ENCODE results near the gene ZPLD1.

Gene ZPLD1

DNA sequence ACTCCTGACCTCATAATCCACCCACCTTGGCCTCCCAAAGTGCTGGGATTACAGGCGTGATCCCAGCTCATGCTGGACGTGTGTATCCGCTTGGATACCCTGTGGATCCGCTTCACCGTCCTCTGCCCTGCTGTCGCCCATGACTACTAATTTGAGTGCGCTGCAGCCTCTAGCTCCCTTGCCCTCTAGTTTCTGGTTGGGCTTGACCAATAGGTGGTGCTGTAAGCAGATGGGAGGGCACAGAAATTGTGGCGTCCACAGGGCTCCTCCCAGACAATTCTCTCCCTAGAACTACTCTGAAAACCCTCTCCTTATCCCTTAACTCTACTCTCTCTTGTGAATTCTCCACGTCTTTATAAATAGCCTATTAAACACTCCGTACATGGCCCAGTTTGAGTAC is 36.2 kb downstream of the ZPLD1 start:
- DNase-seq: no peak

- no peak for DNase-seq
Observed at GRCh38 chr3:102471491-102471890, 36.7 kb downstream of the ZPLD1 start.

GRCh38 chr3:102473648-102474047 is 38.8 kb downstream of the ZPLD1 start:
- DNase-seq: no peak

DNA sequence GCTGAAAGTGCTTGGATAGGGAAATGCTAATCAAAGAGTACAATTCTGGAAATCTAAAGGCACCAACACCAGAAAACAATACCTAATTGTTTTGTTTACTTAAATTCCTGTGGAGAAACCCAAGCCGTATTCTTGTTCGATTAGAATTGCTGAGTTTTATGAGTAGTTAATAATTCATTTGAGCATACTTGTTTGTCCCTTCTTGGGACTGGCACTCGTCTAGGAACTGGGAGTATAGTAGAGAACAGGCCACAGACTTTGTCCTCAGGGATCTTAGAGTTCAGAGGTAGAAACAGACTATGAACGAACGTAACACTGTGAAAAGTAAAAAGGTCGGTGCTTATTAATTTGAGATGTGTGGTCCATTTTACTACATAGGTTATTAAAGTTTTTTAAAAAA is 39.4 kb downstream of the ZPLD1 start:
- no peak for DNase-seq

DNA sequence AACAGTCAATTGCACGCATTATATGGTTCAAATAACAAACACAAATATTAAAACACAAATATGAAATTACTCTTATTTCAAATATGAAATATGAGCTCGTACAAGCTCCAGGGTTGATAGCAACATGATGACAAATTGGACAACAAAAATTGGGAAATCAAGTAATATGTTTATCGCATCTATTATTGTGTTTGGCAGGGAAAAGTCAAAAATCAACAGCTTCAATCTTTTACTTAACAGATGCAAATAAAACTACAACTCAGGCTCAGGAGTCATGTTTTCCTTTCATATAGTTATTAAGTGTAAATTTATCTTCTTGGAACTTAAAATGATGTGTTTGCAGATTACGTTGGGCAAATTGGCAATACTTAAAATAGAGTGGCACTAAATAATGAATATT is 41.4 kb downstream of the ZPLD1 start:
- DNase-seq: no peak

GRCh38 chr3:102478160-102478559 is 43.3 kb downstream of the ZPLD1 start:
- DNase-seq: no peak

DNA sequence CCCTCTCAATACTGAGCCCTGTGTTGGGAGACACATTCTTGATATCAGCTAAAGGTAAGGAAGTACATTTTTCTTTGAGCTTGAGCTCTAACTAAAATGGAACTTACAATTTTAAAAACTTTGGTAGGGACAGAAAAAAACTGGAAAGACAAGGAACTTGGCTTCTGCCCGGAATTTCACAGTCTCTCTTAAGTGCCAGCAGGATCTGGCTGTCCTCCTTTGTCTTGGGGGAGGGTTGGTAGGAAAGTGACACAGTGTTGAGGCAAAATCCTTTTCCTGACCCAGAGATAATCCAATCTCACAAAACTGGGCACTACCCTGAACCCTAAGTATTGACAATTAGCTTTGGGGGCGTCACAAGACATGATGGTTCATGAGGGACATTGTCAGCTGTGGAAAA is 45.3 kb downstream of the ZPLD1 start:
- DNase-seq: no peak

- no peak for DNase-seq
Observed at GRCh38 chr3:102481050-102481449, 46.2 kb downstream of the ZPLD1 start.

- DNase-seq: no peak
Observed at GRCh38 chr3:102483556-102483955, 48.7 kb downstream of the ZPLD1 start.

DNA sequence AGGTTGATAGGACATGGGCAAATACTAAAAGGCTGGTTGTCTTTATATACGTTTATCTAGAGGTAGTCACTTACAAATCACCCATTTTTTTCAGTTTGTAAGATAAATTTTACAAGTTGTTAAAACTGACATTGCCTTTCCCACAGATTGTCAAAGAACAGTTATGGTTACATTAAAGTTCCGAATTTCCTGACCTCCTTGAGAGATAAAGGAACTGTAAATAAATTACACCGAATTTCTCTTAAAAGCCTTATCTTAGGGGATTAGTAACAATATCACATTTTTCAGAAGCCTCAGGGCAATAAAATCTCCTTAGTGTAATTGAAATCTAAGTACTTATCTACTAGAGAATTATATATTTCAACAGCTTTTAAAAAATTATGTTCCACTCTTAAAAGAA is 49.5 kb downstream of the ZPLD1 start:
- DNase-seq: no peak

- no peak for DNase-seq
Observed at GRCh38 chr3:102485701-102486100, 50.9 kb downstream of the ZPLD1 start.

DNA sequence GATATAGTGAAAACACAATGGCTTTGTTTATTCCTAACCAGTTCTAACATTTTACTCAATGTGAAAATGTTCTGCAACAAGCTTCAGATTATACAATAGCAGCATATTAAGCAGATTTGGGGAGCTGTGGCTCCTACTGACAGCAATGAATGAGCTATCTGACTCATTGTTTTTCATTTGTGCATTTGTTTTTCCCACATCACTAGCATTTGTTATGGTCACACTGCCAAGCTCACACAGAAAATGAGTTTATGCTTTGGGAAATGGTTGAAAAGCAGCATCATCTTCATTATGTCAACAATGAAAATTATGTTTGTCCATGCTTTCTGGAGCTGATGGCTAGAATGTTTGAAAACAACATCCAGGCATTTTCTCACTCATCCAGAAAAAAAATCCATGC is 53.5 kb downstream of the ZPLD1 start:
- no peak for DNase-seq

- no peak for DNase-seq
Observed at GRCh38 chr3:102492300-102492699, 57.5 kb downstream of the ZPLD1 start.

DNA sequence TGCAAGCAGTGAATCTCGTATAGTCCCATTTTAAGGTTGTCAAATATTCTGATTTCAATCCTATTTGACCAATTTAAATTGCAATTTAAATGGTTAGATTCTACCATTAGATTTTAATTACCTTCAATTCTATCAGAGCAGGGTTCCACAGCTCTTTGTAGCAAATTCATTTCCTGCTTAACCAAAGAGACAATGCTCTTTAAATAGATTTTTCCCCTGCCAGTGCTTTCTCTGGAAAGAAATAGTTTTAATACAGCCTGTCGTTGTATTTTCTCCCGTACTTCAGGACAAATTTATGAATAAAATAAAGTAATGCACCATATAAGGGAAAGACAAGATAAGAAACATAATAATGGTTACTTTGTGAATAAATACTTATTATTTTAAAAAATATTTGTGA is 62.8 kb downstream of the ZPLD1 start:
- no peak for DNase-seq

- DNase-seq: no peak
Observed at GRCh38 chr3:102505542-102505941, 70.7 kb downstream of the ZPLD1 start.

DNA sequence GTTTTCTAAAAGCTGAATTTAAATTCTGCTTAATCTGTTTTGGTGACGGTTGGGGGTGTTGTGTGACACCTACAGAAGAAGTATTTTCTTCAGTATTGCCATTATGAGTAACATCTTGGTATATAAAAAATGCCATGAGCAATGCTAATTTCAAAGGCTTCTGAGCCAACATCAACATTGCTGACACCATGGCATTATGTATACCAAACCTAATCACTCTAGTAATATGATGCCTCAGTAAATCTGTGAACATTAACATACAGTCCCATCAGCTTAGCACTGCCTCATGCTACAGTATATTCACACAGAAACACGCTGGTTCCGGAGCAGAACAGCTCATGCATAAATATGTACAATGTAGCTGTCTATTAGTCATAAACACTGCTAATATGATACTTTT is 75.8 kb downstream of the ZPLD1 start:
- DNase-seq: no peak

DNA sequence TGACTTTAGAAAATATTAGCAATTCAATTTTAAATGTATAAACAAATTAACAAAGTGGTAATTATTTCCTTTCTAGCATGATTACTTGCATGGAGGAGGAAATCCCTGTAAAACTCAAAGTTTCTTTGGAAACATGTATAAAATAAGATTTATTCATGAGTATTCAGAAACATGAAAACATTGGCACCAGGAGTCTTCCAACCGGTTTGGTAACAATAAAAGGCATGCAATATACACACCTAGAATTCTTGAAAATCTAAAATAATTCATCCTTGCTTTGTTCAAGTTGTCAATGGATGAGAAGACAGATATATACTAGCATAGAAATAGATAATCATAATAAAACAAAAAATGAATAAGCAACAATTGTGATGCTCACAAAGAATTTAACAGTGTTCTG is 76.4 kb downstream of the ZPLD1 start:
- DNase-seq: no peak

GRCh38 chr3:102511639-102512038 is 76.8 kb downstream of the ZPLD1 start:
- no peak for DNase-seq

- DNase-seq: no peak
Observed at GRCh38 chr3:102512734-102513504, 78.1 kb downstream of the ZPLD1 start.

- DNase-seq: no peak
Observed at GRCh38 chr3:102514241-102514640, 79.4 kb downstream of the ZPLD1 start.

- DNase-seq: no peak
Observed at GRCh38 chr3:102521246-102521645, 86.4 kb downstream of the ZPLD1 start.

DNA sequence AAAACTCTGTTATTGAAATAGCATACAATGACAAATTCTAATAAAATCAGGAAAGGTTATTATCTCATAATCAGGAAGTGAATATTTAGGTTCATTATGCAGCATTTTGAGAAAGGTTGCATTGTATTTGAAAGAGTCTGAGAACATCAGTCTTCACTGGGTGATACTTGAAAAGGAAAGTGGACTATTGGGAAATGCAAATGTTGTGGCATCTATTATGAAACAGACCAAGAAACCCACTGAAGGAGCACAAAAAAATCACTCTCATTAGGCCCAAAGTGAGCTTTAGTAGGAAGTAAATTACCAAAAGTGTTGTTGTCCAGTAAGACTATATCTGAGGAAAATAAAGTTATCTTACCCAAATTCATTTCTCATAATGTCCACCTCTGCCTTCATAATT is 90.8 kb downstream of the ZPLD1 start:
- DNase-seq: no peak

DNA sequence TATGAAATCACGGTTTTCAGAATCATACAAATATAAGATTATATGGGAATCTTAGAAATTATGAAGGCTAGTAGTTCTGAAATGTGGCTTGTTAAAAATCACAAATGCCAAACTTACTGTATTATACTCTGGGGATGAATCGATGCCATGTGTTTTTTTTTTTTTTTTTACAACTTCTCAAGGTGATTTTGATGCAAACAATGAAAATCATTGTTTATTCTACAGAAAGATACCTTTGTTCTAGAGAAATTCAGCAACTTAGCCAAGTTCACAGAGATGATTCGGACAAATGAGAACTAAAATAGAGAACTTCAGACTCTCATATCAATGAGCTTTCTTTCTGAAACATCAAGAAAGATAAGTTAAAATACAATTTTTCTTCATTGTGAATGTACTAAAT is 92.0 kb downstream of the ZPLD1 start:
- no peak for DNase-seq

DNA sequence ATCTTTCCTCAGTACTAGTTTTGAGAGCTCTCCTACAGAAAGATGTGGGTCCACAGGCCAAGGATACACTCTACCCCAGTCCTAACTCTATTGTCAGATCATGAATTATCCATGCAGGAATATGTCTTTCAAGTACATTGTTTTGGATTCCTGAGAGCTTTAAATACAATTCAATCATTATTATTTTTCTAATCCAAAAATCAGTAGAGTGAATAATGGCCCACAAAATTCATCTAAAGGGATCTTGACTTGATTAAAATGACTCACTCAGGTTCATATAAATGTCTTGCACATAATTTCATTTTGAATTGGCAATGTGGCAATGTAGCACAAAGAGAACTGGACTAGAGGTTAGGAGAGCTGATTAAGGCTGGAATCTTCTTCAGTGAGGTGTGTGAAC is 93.9 kb downstream of the ZPLD1 start:
- no peak for DNase-seq

Measured in CD4-positive, alpha-beta T cell treated with Interleukin-4 for 1 hour (primary cell).